ENCODE measurements around the gene DCLK1.

The DCLK1 gene

DNA sequence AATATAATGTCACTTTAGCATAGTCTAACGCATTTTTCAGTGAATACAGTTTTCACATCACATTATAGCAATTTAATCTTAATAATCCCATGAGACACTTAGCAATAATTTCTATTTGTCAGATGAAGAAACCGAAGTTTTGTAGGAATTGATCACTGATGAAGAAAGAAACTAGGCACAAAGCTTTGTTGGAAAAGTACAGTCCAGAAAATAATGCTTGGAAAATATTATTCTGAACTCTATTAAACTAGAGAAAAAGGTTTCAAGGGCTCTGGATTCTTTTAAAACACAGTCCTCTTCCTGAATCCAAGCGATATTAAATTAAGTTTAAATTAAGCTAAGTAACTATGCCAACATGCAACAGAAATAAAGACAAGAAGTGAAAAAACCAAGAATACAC, 62.2 kb downstream of the DCLK1 start:
- no peak overlapping the region for H3K4me3 ChIP-seq (replicated peaks; ENCODE audit: low read depth, low read length)
- TF ChIP-seq CTCF (IDR thresholded peaks at IDR 0.05; ENCODE audit: low read depth, low read length, missing control alignments), result no peak
- DNase-seq (ENCODE audit: extremely low read depth, low read depth), result no peak

- no peak for TF ChIP-seq CTCF (IDR thresholded peaks at IDR 0.05; ENCODE audit: low read depth, low read length, missing control alignments)
- no peak for DNase-seq (ENCODE audit: extremely low read depth, low read depth)
- no peak overlapping the region for H3K4me3 ChIP-seq (replicated peaks; ENCODE audit: low read depth, low read length)
These were observed 62.6 kb downstream of the DCLK1 start for GRCh38 chr13:36068566-36068965.

DNA sequence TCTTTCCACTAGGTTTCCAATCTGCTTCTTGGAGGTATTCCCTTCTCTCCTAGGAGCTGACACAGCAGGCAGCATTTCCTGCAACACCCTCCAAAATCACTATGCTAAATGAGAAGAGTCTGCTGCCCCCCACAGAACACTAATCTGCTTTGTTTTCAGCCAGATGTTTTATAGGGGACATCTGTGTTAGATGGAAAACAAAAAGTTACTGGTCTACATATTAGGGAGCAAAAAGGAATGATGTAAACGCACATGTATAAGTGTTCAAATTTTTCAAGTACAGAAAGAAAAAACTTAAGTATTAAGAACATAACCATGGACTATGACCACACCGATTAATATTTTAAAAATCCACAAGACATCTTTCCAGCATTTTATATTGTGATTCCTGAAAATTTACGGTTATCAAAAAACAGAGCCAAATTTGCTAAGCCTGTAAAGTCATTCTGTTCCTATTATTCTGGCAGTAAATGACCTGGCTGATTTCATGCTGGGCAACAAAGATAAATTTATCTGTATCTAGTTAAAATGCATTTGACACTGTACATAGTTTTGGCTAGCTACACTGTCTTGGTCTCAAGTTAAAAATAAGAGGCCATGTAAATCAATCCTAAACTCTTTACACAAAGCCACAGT, 63.3 kb downstream of the DCLK1 start:
- no peak for DNase-seq (ENCODE audit: extremely low read depth, low read depth)
- TF ChIP-seq CTCF (IDR thresholded peaks at IDR 0.05; ENCODE audit: low read depth, low read length, missing control alignments), result no peak
- H3K4me3 ChIP-seq (replicated peaks; ENCODE audit: low read depth, low read length), result no peak overlapping the region

GRCh38 chr13:36062249-36062648, 68.9 kb downstream of the DCLK1 start:
- TF ChIP-seq CTCF (IDR thresholded peaks at IDR 0.05; ENCODE audit: low read depth, low read length, missing control alignments), result no peak
- no peak overlapping the region for H3K4me3 ChIP-seq (replicated peaks; ENCODE audit: low read depth, low read length)
- DNase-seq (ENCODE audit: extremely low read depth, low read depth), result no peak

DNA sequence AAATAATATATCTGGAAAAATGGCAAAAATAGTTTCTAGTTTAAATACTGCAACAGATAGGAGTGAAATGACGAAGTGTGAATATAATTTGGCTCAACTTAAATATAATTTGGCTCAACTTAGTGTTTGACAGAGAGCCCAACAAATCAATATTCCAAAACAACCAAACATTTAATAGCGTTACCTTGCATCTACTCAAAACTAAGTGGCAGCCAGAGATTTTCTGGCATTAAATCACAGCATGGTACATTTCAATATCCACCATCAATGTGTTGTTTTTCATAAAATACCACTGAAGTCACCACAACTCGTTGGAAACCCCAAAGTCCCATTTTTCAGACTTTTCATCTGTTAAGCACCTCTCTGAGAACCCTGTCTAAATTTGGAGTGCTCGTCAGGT, 69.6 kb downstream of the DCLK1 start:
- H3K4me3 ChIP-seq (replicated peaks; ENCODE audit: low read depth, low read length), result no peak overlapping the region
- no peak for DNase-seq (ENCODE audit: extremely low read depth, low read depth)
- TF ChIP-seq CTCF (IDR thresholded peaks at IDR 0.05; ENCODE audit: low read depth, low read length, missing control alignments), result no peak

- H3K4me3 ChIP-seq (replicated peaks; ENCODE audit: low read depth, low read length), result no peak overlapping the region
- TF ChIP-seq CTCF (IDR thresholded peaks at IDR 0.05; ENCODE audit: low read depth, low read length, missing control alignments), result no peak
- DNase-seq (ENCODE audit: extremely low read depth, low read depth), result no peak
These were observed 70.1 kb downstream of the DCLK1 start for GRCh38 chr13:36061054-36061453.

DNA sequence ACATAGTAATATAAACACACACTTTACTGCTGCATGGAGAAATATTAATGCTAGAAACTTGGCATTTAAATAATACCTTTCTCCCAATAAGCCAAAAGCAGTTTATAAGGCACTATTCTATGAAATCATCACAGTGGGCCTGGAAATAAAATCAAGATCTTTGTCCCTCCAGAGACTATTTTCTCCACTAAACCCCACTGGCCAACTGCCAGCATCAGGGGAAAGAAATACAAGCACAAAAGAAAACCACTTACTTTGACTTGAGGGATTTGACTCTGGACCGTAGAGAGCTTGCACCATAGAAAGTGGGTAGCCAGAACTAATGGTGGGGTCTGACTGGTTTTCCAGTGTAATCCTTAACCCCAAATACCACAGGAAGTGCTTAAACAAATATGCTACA, 71.9 kb downstream of the DCLK1 start:
- no peak overlapping the region for H3K4me3 ChIP-seq (replicated peaks; ENCODE audit: low read depth, low read length)
- DNase-seq (ENCODE audit: extremely low read depth, low read depth), result no peak
- no peak for TF ChIP-seq CTCF (IDR thresholded peaks at IDR 0.05; ENCODE audit: low read depth, low read length, missing control alignments)

All from HFF-Myc (cell line).